ENCODE data around the gene ACAN. TPM values are rescaled to one million over a fixed set of nuclear protein-coding genes. Genes with fewer than 3 reads are reported as not detected.

Gene ACAN
- polyA plus RNA-seq, 1 of the 3 experiments (the other 2 are of a cell fraction), result not detected

DNA sequence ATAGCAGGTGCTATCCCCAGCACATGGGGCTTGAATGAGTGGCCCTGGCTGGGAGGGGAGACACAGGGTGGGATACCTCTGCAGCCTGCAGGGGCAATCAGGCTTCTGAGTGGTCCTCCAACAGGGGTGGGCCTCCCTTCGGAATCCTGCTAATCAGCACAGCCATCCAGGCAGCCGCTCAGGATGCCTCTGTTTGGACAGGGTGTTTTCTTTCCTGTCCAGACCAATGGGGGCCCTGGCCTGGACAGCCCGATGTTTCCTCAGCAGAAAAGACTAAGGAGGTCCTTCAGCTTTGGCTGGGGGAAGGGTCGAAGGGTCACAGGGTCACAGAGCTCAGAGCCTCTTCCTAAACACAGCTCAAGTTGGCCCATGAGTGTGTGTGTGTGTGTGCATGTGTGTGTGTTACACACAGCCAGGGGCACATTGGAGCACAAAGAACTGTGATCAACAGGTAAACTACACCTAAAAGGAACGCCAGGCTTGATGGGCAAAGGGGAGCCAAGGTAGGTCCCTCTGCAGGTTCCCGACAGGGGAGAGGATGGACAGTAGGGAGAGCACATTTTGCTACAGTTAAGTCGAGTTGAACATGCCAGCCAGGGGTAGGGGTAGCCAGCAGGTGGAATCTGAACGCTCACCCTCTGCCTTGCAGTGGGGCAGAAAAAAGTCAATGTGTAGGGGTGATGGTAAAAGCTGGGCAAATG lies 93.2 kb downstream of the ACAN start (continued):
- TF ChIP-seq, protein P1, sequence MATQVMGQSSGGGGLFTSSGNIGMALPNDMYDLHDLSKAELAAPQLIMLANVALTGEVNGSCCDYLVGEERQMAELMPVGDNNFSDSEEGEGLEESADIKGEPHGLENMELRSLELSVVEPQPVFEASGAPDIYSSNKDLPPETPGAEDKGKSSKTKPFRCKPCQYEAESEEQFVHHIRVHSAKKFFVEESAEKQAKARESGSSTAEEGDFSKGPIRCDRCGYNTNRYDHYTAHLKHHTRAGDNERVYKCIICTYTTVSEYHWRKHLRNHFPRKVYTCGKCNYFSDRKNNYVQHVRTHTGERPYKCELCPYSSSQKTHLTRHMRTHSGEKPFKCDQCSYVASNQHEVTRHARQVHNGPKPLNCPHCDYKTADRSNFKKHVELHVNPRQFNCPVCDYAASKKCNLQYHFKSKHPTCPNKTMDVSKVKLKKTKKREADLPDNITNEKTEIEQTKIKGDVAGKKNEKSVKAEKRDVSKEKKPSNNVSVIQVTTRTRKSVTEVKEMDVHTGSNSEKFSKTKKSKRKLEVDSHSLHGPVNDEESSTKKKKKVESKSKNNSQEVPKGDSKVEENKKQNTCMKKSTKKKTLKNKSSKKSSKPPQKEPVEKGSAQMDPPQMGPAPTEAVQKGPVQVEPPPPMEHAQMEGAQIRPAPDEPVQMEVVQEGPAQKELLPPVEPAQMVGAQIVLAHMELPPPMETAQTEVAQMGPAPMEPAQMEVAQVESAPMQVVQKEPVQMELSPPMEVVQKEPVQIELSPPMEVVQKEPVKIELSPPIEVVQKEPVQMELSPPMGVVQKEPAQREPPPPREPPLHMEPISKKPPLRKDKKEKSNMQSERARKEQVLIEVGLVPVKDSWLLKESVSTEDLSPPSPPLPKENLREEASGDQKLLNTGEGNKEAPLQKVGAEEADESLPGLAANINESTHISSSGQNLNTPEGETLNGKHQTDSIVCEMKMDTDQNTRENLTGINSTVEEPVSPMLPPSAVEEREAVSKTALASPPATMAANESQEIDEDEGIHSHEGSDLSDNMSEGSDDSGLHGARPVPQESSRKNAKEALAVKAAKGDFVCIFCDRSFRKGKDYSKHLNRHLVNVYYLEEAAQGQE (IDR thresholded peaks at IDR 0.05; ENCODE audit: low read depth, low read length), result no peak
- TF ChIP-seq RCOR1 (IDR thresholded peaks at IDR 0.05; ENCODE audit: low read length), result no peak
- no peak for TF ChIP-seq RXRA (IDR thresholded peaks at IDR 0.05; ENCODE audit: borderline replicate concordance, low read depth)
- TF ChIP-seq USF2 (IDR thresholded peaks at IDR 0.05; ENCODE audit: borderline replicate concordance, low read depth, low read length), result no peak
- no peak for TF ChIP-seq FOXJ3 (CRISPR knock-in tag; IDR thresholded peaks at IDR 0.05)
- TF ChIP-seq MEF2A (IDR thresholded peaks at IDR 0.05; ENCODE audit: borderline replicate concordance, low read depth), result no peak
- TF ChIP-seq TEAD4 (IDR thresholded peaks at IDR 0.05; ENCODE audit: borderline replicate concordance, insufficient read depth), result no peak

DNA sequence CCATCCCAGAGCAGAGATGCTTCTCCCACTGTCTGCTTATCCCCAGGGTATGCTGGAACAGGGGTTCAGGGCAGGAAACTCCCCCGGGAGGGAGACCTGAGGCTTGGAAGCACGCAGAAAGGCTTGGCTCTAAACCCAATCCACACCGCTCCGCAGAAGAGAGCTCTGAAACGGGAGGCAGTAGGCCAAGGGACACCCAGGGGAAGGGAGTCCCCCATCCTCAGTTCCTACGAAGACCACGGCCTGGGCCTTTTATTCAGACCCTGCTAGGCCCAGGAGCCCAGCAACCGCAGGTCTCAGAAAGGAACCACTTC lies 93.9 kb downstream of the ACAN start:
- H3K9me2 ChIP-seq, result no peaks in the 10 kb centered on the region
- H3K79me2 ChIP-seq (ENCODE audit: insufficient read depth), result no peaks in the 10 kb centered on the region
- TF ChIP-seq SIN3A (IDR thresholded peaks at IDR 0.05; ENCODE audit: borderline replicate concordance, low read depth, low read length) (no peak), NFIC (IDR thresholded peaks at IDR 0.05; ENCODE audit: borderline replicate concordance) (no peak), TCF12 (IDR thresholded peaks at IDR 0.05) (no peak), TAF1 (IDR thresholded peaks at IDR 0.05; ENCODE audit: borderline replicate concordance, low read depth, low read length) (no peak), TEAD4 (IDR thresholded peaks at IDR 0.05; ENCODE audit: borderline replicate concordance, insufficient read depth) (no peak), JUND (IDR thresholded peaks at IDR 0.05) (no peak), EP300 (IDR thresholded peaks at IDR 0.05; ENCODE audit: borderline replicate concordance in 1 of 2, low read depth in 1 of 2, low read length in 1 of 2) (no peak), CHD2 (IDR thresholded peaks at IDR 0.05; ENCODE audit: low read length, partially characterized antibody) (no peak), RFX5 (IDR thresholded peaks at IDR 0.05; ENCODE audit: low read length) (no peak)
- TF ChIP-seq, protein P2, sequence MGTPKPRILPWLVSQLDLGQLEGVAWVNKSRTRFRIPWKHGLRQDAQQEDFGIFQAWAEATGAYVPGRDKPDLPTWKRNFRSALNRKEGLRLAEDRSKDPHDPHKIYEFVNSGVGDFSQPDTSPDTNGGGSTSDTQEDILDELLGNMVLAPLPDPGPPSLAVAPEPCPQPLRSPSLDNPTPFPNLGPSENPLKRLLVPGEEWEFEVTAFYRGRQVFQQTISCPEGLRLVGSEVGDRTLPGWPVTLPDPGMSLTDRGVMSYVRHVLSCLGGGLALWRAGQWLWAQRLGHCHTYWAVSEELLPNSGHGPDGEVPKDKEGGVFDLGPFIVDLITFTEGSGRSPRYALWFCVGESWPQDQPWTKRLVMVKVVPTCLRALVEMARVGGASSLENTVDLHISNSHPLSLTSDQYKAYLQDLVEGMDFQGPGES (IDR thresholded peaks at IDR 0.05; ENCODE audit: low read depth, low read length), result no peak
- peaks cover 3% of the 10 kb centered on the region for H3F3A ChIP-seq (replicated peaks; ENCODE audit: insufficient read depth)
- no peak overlapping the region for H3K9ac ChIP-seq
- ChIA-PET POLR2A (no interaction called here), CTCF (interaction anchor here (0.6 to 3.1 kb wide), 10 partner anchors 11 to 239 kb away, joined by 3 to 21 read pairs (median 4); no protein-coding TSS in a partner anchor)
- DNase-seq, result no peak
- 66% methylated on average over 7 of the region's 8 CpGs for WGBS (ENCODE audit: low lambda C conversion rate)
- H3K4me2 ChIP-seq, result peak overlapping the region; percentile 55; the same call in 1 of the 2 replicates
- no peaks in the 10 kb centered on the region for H4K20me1 ChIP-seq (ENCODE audit: insufficient read depth)
- H3K9me3 ChIP-seq, result no peaks in the 10 kb centered on the region
- no peaks in the 10 kb centered on the region for H3K27me3 ChIP-seq (ENCODE audit: insufficient read depth)
- no peaks in the 10 kb centered on the region for H3K36me3 ChIP-seq (replicated peaks in 1 of 2; ENCODE audit: control insufficient read depth in 1 of 2, insufficient read depth in 2 of 2, low read length in 1 of 2)
- no peak overlapping the region for H3K4me3 ChIP-seq (ENCODE audit: low read depth in 2 of 2, low read length in 1 of 2)
- peaks cover 5 to 23% of the 10 kb centered on the region in 2 experiments; a peak in 2 of 4 replicates for H3K4me1 ChIP-seq (ENCODE audit: control insufficient read depth in 1 of 2, insufficient read depth in 2 of 2, low read depth in 1 of 2, low read length in 1 of 2)
- H2AFZ ChIP-seq (ENCODE audit: low read depth), result peak overlapping the region; percentile 78; the same call in 1 of the 2 replicates
- H3K27ac ChIP-seq (ENCODE audit: low read depth in 2 of 2, low read length in 1 of 2), result peak overlapping the region in 1 of 2 experiments; percentile 36; a peak in 1 of 4 replicates

Data from SK-N-SH (cell line).